Smooth muscle cell (in vitro differentiated cells): ENCODE measurements around the gene FBXO36. TPM values are rescaled to one million over a fixed set of nuclear protein-coding genes. Genes with fewer than 3 reads are reported as not detected.

ENCODE experiments used
- DNase-seq: peaks from one replicate; lab custom pipeline; 2025; ENCODE audit not compliant: unreplicated experiment; lab: John Stamatoyannopoulos, UW
- H2AFZ ChIP-seq: fragments of 200-600 bp; sonication (generic); 2 replicates; pipeline ENCODE4 v1.6.0; 2016; ENCODE audit warnings: antibody characterized with exemption, low read depth, mild to moderate bottlenecking
- H3F3A ChIP-seq: fragments of 200-600 bp; sonication (generic); 2 replicates; pipeline ENCODE4 v1.6.0; 2017; ENCODE audit warnings: antibody characterized with exemption, low read depth
- H3K27ac ChIP-seq: fragments of 200-600 bp; sonication (generic); 2 replicates; pipeline ENCODE4 v1.5.1; 2016; ENCODE audit warnings: low read depth, mild to moderate bottlenecking
- H3K27me3 ChIP-seq: fragments of 200-600 bp; sonication (generic); 2 replicates; pipeline ENCODE4 v1.6.1; 2016; ENCODE audit warnings: low read depth, mild to moderate bottlenecking
- H3K36me3 ChIP-seq: fragments of 200-600 bp; sonication (generic); 2 replicates; pipeline ENCODE4 v1.5.1; 2016; ENCODE audit warnings: low read depth
- H3K4me1 ChIP-seq: fragments of 200-600 bp; sonication (generic); 2 replicates; pipeline ENCODE4 v1.5.1; 2016; ENCODE audit warnings: low read depth
- H3K4me2 ChIP-seq: fragments of 200-600 bp; sonication (generic); 2 replicates; pipeline ENCODE4 v1.6.0; 2016; ENCODE audit warnings: mild to moderate bottlenecking
- H3K4me3 ChIP-seq: fragments of 200-600 bp; sonication (generic); 2 replicates; pipeline ENCODE4 v1.5.1; 2016; ENCODE audit warnings: mild to moderate bottlenecking
- H3K79me2 ChIP-seq: fragments of 200-600 bp; sonication (generic); 2 replicates; pipeline ENCODE4 v1.6.0; 2016; ENCODE audit warnings: low read depth, mild to moderate bottlenecking
- H3K9ac ChIP-seq: fragments of 200-600 bp; sonication (generic); 2 replicates; pipeline ENCODE4 v1.6.0; 2016; ENCODE audit warnings: low read depth
- H3K9me3 ChIP-seq: fragments of 200-600 bp; sonication (generic); replicated peaks from 2 replicates; pipeline ENCODE4 v1.5.1; 2016; ENCODE audit warnings: low read depth
- H4K20me1 ChIP-seq: fragments of 200-600 bp; sonication (generic); 2 replicates; pipeline ENCODE4 v1.6.0; 2016; ENCODE audit warnings: low read depth
- CTCF ChIP-seq: fragments of 200-600 bp; sonication (generic); IDR thresholded peaks from 2 replicates; pipeline ENCODE4 v1.5.1; 2017; ENCODE audit warnings: borderline replicate concordance, mild to moderate bottlenecking, antibody characterized with exemption; ENCODE audit not compliant: insufficient read depth, poor library complexity, severe bottlenecking
- WGBS: methylation state at CpG from one replicate; pipeline ENCODE4 v1.1.7; 2016; ENCODE audit warnings: low lambda C conversion rate; 5-methylcytosine and 5-hydroxymethylcytosine counted together
- polyA plus RNA-seq: library from polyadenylated mRNA; unstranded; fragments of >200 nt; fragmentation: Nextera tagmentation; extraction: Ambion mirVana; gene quantifications from 2 replicates; pipeline ENCODE4 v1.2.1, GENCODE V29; 2016
- total RNA-seq: library from RNA; depleted of rRNA; stranded (reverse); fragments of >200 nt; gene quantifications from 2 replicates; pipeline ENCODE4 v1.2.3, GENCODE V29; 2014

The FBXO36 gene
- total and polyA plus RNA-seq, 2 experiments from 2014 or later: 8.8 to 9.3 TPM

DNA sequence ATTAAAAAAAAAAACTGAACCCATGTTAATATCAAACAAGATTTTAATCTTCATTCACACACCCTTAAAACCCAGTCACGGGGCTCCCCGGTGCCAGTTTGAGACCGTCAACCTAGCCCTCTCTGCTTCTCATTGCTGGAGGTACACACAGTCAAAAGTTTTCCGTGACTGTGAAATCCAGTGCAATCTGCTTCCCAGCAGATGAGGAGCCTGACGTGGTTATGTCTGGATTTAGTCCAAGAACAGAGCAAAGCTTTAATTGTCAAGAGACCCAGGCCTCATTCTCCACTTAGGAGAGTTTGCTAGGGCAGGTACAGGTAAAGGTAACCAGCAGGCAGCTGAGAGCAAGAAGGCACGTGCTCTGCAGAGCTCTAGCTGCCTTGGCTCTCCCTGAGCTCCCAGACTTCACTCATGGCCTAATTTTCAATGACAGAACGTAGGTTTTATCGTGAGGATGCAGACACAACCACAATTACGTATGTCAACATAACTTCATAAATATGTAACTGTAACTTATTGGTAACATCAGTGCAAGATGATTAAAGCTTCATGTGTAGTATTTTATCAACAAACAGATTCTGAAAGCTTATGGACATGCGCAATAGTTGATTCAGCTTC, 90.1 kb downstream of the FBXO36 start:
- H3F3A ChIP-seq: no peaks in the 10 kb centered on the region
- peak overlapping the region; percentile 77 for H3K27ac ChIP-seq
- no peak overlapping the region for H2AFZ ChIP-seq
- no peaks in the 10 kb centered on the region for H3K4me1 ChIP-seq
- no peak for TF ChIP-seq CTCF
- H3K9me3 ChIP-seq: peaks cover 4% of the 10 kb centered on the region
- no peaks in the 10 kb centered on the region for H3K79me2 ChIP-seq
- peak overlapping the region; percentile 61 for H3K9ac ChIP-seq
- no peaks in the 10 kb centered on the region for H3K27me3 ChIP-seq
- no peaks in the 10 kb centered on the region for H3K36me3 ChIP-seq
- no peak for DNase-seq
- H3K4me2 ChIP-seq: no peak overlapping the region
- WGBS: 75% methylated on average over 10 of the region's 10 CpGs
- H3K4me3 ChIP-seq: no peak overlapping the region
- H4K20me1 ChIP-seq: no peaks in the 10 kb centered on the region

DNA sequence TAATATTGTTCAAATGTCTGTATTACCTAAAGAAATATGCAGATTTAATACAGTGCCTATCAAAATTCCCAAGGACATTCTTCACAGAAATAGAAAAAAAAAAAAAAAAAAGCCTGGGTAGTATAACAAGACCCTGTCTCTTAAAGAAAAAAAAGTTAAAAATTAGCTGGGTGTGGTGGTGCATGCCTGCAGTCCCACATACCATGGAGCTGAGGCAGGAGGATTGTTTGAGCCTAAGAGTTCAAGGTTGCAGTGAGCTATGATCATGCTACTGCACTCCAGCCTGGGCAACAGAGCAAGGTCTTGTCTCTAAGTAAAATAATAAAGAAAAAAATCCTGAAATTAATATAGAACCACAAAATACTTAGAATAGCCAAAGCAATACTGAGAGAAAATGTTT, 94.5 kb downstream of the FBXO36 start:
- H3K4me2 ChIP-seq: no peak overlapping the region
- no peaks in the 10 kb centered on the region for H3K4me1 ChIP-seq
- no peaks in the 10 kb centered on the region for H3K27me3 ChIP-seq
- no peaks in the 10 kb centered on the region for H3K79me2 ChIP-seq
- no peak overlapping the region for H2AFZ ChIP-seq
- no peak overlapping the region for H3K27ac ChIP-seq
- no peaks in the 10 kb centered on the region for H3K36me3 ChIP-seq
- H3K4me3 ChIP-seq: no peak overlapping the region
- no peaks in the 10 kb centered on the region for H3F3A ChIP-seq
- H3K9me3 ChIP-seq: peaks cover 4% of the 10 kb centered on the region
- no peak overlapping the region for H3K9ac ChIP-seq
- no peak for TF ChIP-seq CTCF
- no peak for DNase-seq
- no peaks in the 10 kb centered on the region for H4K20me1 ChIP-seq

DNA sequence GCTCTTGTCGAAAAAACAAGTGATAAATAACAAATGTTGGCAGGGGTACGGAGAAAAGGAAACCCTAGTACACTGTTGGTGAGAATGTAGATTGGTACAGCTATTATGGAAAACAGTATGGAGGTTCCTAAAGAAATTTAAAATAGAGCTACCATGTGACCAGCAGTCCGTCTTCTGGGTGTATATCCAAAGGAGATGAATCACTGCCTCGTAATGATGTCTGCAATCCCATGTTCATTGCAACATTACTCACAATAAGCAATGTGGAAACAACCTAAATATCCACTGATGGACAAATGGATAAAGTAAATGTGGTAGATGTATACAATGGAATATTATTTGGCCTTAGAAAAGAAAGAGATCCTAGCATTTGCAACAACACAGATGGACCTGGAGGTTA, 95.8 kb downstream of the FBXO36 start:
- Histone ChIP-seq H3K9ac (no peak overlapping the region), H2AFZ (no peak overlapping the region), H3K27me3 (no peaks in the 10 kb centered on the region), H3K4me2 (no peak overlapping the region), H3K36me3 (no peaks in the 10 kb centered on the region), H3K4me1 (no peaks in the 10 kb centered on the region), H3K79me2 (no peaks in the 10 kb centered on the region), H3K27ac (no peak overlapping the region), H3K9me3 (peaks cover 4% of the 10 kb centered on the region), H3F3A (no peaks in the 10 kb centered on the region), H3K4me3 (no peak overlapping the region), H4K20me1 (no peaks in the 10 kb centered on the region)
- DNase-seq: no peak
- no peak for TF ChIP-seq CTCF
- 67% methylated on average over 4 of the region's 4 CpGs for WGBS

GRCh38 chr2:230019742-230020141, 97.4 kb downstream of the FBXO36 start:
- no peaks in the 10 kb centered on the region for H3F3A ChIP-seq
- H3K79me2 ChIP-seq: no peaks in the 10 kb centered on the region
- no peak overlapping the region for H3K4me3 ChIP-seq
- H3K36me3 ChIP-seq: no peaks in the 10 kb centered on the region
- no peak overlapping the region for H3K9ac ChIP-seq
- no peak overlapping the region for H3K27ac ChIP-seq
- 91% methylated on average over 3 of the region's 3 CpGs for WGBS
- H3K4me1 ChIP-seq: no peaks in the 10 kb centered on the region
- H3K4me2 ChIP-seq: no peak overlapping the region
- H4K20me1 ChIP-seq: no peaks in the 10 kb centered on the region
- no peak for TF ChIP-seq CTCF
- no peaks in the 10 kb centered on the region for H3K27me3 ChIP-seq
- peaks cover 4% of the 10 kb centered on the region for H3K9me3 ChIP-seq
- no peak for DNase-seq
- H2AFZ ChIP-seq: no peak overlapping the region
